ENCODE measurements around the gene CHCHD10. TPM values are rescaled to one million over a fixed set of nuclear protein-coding genes. Genes with fewer than 3 reads are reported as not detected.

CHCHD10 gene
- total RNA-seq, 4 donors from 2014 or later = 112 to 219 (median 142) TPM

GRCh38 chr22:23782252-23782651, 14.5 kb upstream of the CHCHD10 start:
- Histone ChIP-seq H3K4me1 (peaks cover 0 to 14% (median 2%) of the 10 kb centered on the region in 4 donors), H3K4me3 (no peak overlapping the region), H3K36me3 (no peaks in the 10 kb centered on the region), H3K27ac (no peak overlapping the region), H3K27me3 (no peaks in the 10 kb centered on the region), H3K9me3 (no peaks in the 10 kb centered on the region)
- TF ChIP-seq CTCF (IDR thresholded peaks at IDR 0.05) = no peak
- TF ChIP-seq POLR2A (IDR thresholded peaks at IDR 0.05) = no peak
- no peak for DNase-seq

GRCh38 chr22:23781511-23782183, 13.9 kb upstream of the CHCHD10 start:
- Histone ChIP-seq H3K27me3 (no peaks in the 10 kb centered on the region), H3K27ac (no peak overlapping the region), H3K36me3 (no peaks in the 10 kb centered on the region), H3K4me1 (peaks cover 0 to 14% (median 2%) of the 10 kb centered on the region in 4 donors), H3K9me3 (no peaks in the 10 kb centered on the region), H3K4me3 (no peak overlapping the region)
- TF ChIP-seq CTCF (IDR thresholded peaks at IDR 0.05) (no peak), POLR2A (IDR thresholded peaks at IDR 0.05) (no peak)
- DNase-seq = no peak

DNA sequence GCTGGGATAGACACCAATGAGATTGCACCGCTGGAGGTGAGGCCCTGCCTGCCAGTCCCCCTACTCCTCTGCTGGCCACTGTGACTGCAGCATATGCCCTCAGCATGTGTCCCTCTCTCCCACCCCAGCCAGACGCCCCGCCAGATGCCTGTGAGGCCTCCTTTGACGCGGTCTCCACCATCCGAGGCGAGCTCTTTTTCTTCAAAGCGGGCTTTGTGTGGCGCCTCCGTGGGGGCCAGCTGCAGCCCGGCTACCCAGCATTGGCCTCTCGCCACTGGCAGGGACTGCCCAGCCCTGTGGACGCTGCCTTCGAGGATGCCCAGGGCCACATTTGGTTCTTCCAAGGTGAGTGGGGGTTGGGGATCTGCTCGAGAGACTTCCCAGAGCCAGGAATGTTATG, 13.3 kb upstream of the CHCHD10 start:
- H3K27me3 ChIP-seq = no peaks in the 10 kb centered on the region
- DNase-seq = no peak
- no peak for TF ChIP-seq CTCF (IDR thresholded peaks at IDR 0.05)
- TF ChIP-seq POLR2A (IDR thresholded peaks at IDR 0.05) = no peak
- peaks cover 0 to 8% (median 0%) of the 10 kb centered on the region in 4 donors for H3K4me1 ChIP-seq
- no peak overlapping the region for H3K4me3 ChIP-seq
- no peaks in the 10 kb centered on the region for H3K9me3 ChIP-seq
- no peaks in the 10 kb centered on the region for H3K36me3 ChIP-seq
- H3K27ac ChIP-seq = no peak overlapping the region

GRCh38 chr22:23780146-23780748, 12.5 kb upstream of the CHCHD10 start:
- no peaks in the 10 kb centered on the region for H3K36me3 ChIP-seq
- peaks cover 0 to 8% (median 0%) of the 10 kb centered on the region in 4 donors for H3K4me1 ChIP-seq
- no peaks in the 10 kb centered on the region for H3K27me3 ChIP-seq
- no peaks in the 10 kb centered on the region for H3K9me3 ChIP-seq
- TF ChIP-seq CTCF (IDR thresholded peaks at IDR 0.05) (no peak), POLR2A (IDR thresholded peaks at IDR 0.05) (no peak)
- no peak overlapping the region for H3K27ac ChIP-seq
- H3K4me3 ChIP-seq = no peak overlapping the region
- DNase-seq = no peak

DNA sequence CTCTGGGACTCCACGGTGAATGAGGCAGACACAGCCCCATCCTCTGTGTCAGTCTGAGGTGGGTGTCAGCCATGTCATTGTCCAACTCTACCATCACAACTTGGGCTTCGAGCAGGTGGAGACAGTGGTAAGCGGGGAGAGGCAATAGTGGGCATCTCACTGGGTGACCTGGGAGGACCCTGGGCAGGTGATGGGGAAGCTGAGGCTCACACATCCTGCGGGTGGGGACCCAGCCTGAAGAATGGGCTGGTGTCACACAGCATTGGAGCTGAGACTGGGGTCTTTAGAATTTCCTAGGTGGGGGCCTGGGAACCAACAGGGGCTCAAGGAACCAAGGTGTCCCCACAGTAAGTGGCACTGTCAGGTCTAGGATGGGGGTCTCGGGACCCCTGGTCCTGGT, 12.0 kb upstream of the CHCHD10 start:
- H3K4me3 ChIP-seq = no peak overlapping the region
- H3K4me1 ChIP-seq = peaks cover 0 to 13% (median 0%) of the 10 kb centered on the region in 4 donors
- H3K36me3 ChIP-seq = no peaks in the 10 kb centered on the region
- no peaks in the 10 kb centered on the region for H3K27me3 ChIP-seq
- no peaks in the 10 kb centered on the region for H3K9me3 ChIP-seq
- no peak for TF ChIP-seq CTCF (IDR thresholded peaks at IDR 0.05)
- no peak for TF ChIP-seq POLR2A (IDR thresholded peaks at IDR 0.05)
- no peak overlapping the region for H3K27ac ChIP-seq
- DNase-seq = no peak

Measured in Peyer's patch (tissue), 4 donors.